C4-2B (cell line): ENCODE results near the gene FBXL20.

Experiments used
- ZFX ChIP-seq: fragments of 450-650 bp; IDR thresholded peaks from 2 replicates; pipeline ENCODE4 v1.6.1; 2017
- TF ChIP-seq, protein P1 (sequence below): fragments of 450-650 bp; conservative IDR thresholded peaks from 2 replicates; pipeline ENCODE4 v1.5.1; 2017; ENCODE audit warnings: mild to moderate bottlenecking

- TF ChIP-seq ZFX: no peak
- TF ChIP-seq, protein P1, sequence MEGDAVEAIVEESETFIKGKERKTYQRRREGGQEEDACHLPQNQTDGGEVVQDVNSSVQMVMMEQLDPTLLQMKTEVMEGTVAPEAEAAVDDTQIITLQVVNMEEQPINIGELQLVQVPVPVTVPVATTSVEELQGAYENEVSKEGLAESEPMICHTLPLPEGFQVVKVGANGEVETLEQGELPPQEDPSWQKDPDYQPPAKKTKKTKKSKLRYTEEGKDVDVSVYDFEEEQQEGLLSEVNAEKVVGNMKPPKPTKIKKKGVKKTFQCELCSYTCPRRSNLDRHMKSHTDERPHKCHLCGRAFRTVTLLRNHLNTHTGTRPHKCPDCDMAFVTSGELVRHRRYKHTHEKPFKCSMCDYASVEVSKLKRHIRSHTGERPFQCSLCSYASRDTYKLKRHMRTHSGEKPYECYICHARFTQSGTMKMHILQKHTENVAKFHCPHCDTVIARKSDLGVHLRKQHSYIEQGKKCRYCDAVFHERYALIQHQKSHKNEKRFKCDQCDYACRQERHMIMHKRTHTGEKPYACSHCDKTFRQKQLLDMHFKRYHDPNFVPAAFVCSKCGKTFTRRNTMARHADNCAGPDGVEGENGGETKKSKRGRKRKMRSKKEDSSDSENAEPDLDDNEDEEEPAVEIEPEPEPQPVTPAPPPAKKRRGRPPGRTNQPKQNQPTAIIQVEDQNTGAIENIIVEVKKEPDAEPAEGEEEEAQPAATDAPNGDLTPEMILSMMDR: no peak
Observed at GRCh38 chr17:39276113-39276512, 125.3 kb downstream of the FBXL20 start.
